HG03457 (cell line): ENCODE data around the gene RHCG.

Experiments used
- ATAC-seq: cut with Tn5 transposase; IDR thresholded peaks from one replicate; pipeline ENCODE4 v1.9.1; 2021; ENCODE audit warnings: moderate number of reproducible peaks; ENCODE audit not compliant: unreplicated experiment

RHCG gene

GRCh38 chr15:89446255-89446891 lies 50.0 kb downstream of the RHCG start:
- no peak for ATAC-seq

GRCh38 chr15:89445518-89445917 lies 50.9 kb downstream of the RHCG start:
- no peak for ATAC-seq

- ATAC-seq = no peak
Observed at GRCh38 chr15:89444241-89445225, 51.9 kb downstream of the RHCG start.

- ATAC-seq = no peak
Observed at GRCh38 chr15:89443581-89443980, 52.8 kb downstream of the RHCG start.

- no peak for ATAC-seq
Observed at GRCh38 chr15:89442671-89443307, 53.6 kb downstream of the RHCG start.

- no peak for ATAC-seq
Observed at GRCh38 chr15:89442155-89442554, 54.2 kb downstream of the RHCG start.

GRCh38 chr15:89441295-89441812 lies 55.0 kb downstream of the RHCG start:
- peak; percentile 95 for ATAC-seq

- ATAC-seq = no peak
Observed at GRCh38 chr15:89439764-89440163, 56.6 kb downstream of the RHCG start.

- ATAC-seq = no peak
Observed at GRCh38 chr15:89436560-89437311, 59.6 kb downstream of the RHCG start.

- ATAC-seq = no peak
Observed at GRCh38 chr15:89435362-89435761, 61.0 kb downstream of the RHCG start.

GRCh38 chr15:89433686-89434085 lies 62.7 kb downstream of the RHCG start:
- no peak for ATAC-seq

GRCh38 chr15:89430530-89431341 lies 65.6 kb downstream of the RHCG start:
- peak; percentile 63 for ATAC-seq

GRCh38 chr15:89429986-89430385 lies 66.4 kb downstream of the RHCG start:
- ATAC-seq = no peak

GRCh38 chr15:89429023-89429422 lies 67.4 kb downstream of the RHCG start:
- ATAC-seq = no peak

GRCh38 chr15:89428246-89428645 lies 68.1 kb downstream of the RHCG start:
- no peak for ATAC-seq

GRCh38 chr15:89426500-89426899 lies 69.9 kb downstream of the RHCG start:
- ATAC-seq = no peak

- no peak for ATAC-seq
Observed at GRCh38 chr15:89423981-89424380, 72.4 kb downstream of the RHCG start.
